ENCODE measurements around the gene ITGB3BP. TPM values are rescaled to one million over a fixed set of nuclear protein-coding genes. Genes with fewer than 3 reads are reported as not detected.

The ITGB3BP gene
- polyA plus RNA-seq, 1 donor (not counting 4 experiments of a cell fraction or from before 2014, with no cell fraction given): 19.5 TPM

DNA sequence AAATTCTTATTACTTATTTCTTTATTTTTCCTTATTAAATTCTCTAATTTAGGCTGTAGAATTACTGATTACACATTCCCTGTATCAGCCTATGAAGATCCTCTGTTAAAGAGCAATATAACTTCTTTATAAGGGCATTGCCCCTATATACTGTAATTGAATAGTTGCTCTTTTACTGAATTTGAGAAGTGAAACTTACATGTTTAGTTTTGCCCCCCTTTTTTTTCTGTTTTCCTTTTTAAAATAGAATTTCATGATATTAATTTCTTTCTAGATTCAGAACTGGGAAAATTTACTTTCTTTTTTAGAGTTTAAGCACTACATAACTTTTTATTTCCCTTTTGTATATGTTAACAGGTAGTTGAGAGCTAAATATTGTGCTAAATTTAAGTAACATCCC is 40.7 kb upstream of the ITGB3BP start:
- Histone ChIP-seq H3K9me3 (ENCODE audit: control insufficient read depth, low read depth, low read length) (no peaks in the 10 kb centered on the region), H2AFZ (ENCODE audit: control insufficient read depth, low read length) (no peak overlapping the region), H3K27ac (ENCODE audit: control insufficient read depth, insufficient read depth, low read length) (no peak overlapping the region), H3K4me3 (ENCODE audit: control insufficient read depth in 2 of 3, extremely low read depth in 1 of 3, insufficient read depth in 2 of 3, low read depth in 1 of 3, low read length in 3 of 3) (no peak overlapping the region), H3K36me3 (ENCODE audit: control insufficient read depth in 2 of 2, extremely low read depth in 1 of 2, insufficient read depth in 2 of 2, low read length in 2 of 2) (no peaks in the 10 kb centered on the region), H3K4me2 (ENCODE audit: control insufficient read depth, extremely low read depth, insufficient read depth, low read depth, low read length) (no peak overlapping the region), H3K4me1 (ENCODE audit: control insufficient read depth, extremely low read depth, insufficient read depth, low read length) (no peaks in the 10 kb centered on the region), H3K9me1 (ENCODE audit: control insufficient read depth, extremely low read depth, insufficient read depth, low read length) (no peaks in the 10 kb centered on the region), H4K20me1 (ENCODE audit: control insufficient read depth, extremely low read depth, insufficient read depth, low read length) (no peaks in the 10 kb centered on the region), H3K27me3 (ENCODE audit: control insufficient read depth, extremely low read depth, insufficient read depth, low read length) (no peaks in the 10 kb centered on the region), H3K79me2 (ENCODE audit: control insufficient read depth, insufficient read depth, low read length) (no peaks in the 10 kb centered on the region), H3K9ac (ENCODE audit: control insufficient read depth, extremely low read depth, insufficient read depth, low read length) (no peak overlapping the region)
- no peak for TF ChIP-seq EZH2 (IDR thresholded peaks at IDR 0.05; ENCODE audit: low read length)
- TF ChIP-seq, protein P1, sequence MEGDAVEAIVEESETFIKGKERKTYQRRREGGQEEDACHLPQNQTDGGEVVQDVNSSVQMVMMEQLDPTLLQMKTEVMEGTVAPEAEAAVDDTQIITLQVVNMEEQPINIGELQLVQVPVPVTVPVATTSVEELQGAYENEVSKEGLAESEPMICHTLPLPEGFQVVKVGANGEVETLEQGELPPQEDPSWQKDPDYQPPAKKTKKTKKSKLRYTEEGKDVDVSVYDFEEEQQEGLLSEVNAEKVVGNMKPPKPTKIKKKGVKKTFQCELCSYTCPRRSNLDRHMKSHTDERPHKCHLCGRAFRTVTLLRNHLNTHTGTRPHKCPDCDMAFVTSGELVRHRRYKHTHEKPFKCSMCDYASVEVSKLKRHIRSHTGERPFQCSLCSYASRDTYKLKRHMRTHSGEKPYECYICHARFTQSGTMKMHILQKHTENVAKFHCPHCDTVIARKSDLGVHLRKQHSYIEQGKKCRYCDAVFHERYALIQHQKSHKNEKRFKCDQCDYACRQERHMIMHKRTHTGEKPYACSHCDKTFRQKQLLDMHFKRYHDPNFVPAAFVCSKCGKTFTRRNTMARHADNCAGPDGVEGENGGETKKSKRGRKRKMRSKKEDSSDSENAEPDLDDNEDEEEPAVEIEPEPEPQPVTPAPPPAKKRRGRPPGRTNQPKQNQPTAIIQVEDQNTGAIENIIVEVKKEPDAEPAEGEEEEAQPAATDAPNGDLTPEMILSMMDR (optimal IDR thresholded peaks at IDR 0.05 in 1 of 3, IDR thresholded peaks at IDR 0.05 in 1 of 3, conservative IDR thresholded peaks at IDR 0.05 in 1 of 3; ENCODE audit: extremely low read depth in 1 of 3, insufficient read depth in 2 of 3, low read length in 3 of 3): no peak
- dilution Hi-C loops (cut with MboI; ENCODE audit: extremely low pct_ligation_motif_present, low sequenced_read_pairs): no loop called here
- no peak for DNase-seq (ENCODE audit: low read depth, low spot score)
- no peak for FAIRE-seq

DNA sequence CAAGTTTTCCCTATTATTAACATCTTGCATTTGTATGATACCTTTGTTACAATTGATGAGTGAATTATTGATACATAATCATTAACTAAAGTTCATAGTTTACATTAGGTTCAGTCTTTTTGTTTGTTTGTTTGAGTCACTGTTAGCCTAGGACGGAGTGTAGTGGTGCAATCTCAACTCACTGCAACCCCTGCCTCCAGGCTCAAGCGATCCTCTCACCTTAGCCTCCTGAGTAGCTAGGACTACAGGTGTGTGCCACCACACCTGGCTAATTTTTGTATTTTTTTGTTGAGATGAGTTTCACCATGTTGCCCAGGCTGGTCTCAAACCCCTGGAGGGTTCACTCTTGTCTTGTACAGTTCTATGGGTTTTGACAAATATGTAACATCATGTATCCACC is 36.3 kb upstream of the ITGB3BP start:
- Histone ChIP-seq H3K4me2 (ENCODE audit: control insufficient read depth, extremely low read depth, insufficient read depth, low read depth, low read length) (no peak overlapping the region), H3K27me3 (ENCODE audit: control insufficient read depth, extremely low read depth, insufficient read depth, low read length) (no peaks in the 10 kb centered on the region), H3K4me3 (ENCODE audit: control insufficient read depth in 2 of 3, extremely low read depth in 1 of 3, insufficient read depth in 2 of 3, low read depth in 1 of 3, low read length in 3 of 3) (no peak overlapping the region), H3K36me3 (ENCODE audit: control insufficient read depth in 2 of 2, extremely low read depth in 1 of 2, insufficient read depth in 2 of 2, low read length in 2 of 2) (no peaks in the 10 kb centered on the region), H3K4me1 (ENCODE audit: control insufficient read depth, extremely low read depth, insufficient read depth, low read length) (no peaks in the 10 kb centered on the region), H3K27ac (ENCODE audit: control insufficient read depth, insufficient read depth, low read length) (no peak overlapping the region), H3K9me3 (ENCODE audit: control insufficient read depth, low read depth, low read length) (no peaks in the 10 kb centered on the region), H4K20me1 (ENCODE audit: control insufficient read depth, extremely low read depth, insufficient read depth, low read length) (no peaks in the 10 kb centered on the region), H3K79me2 (ENCODE audit: control insufficient read depth, insufficient read depth, low read length) (no peaks in the 10 kb centered on the region), H3K9me1 (ENCODE audit: control insufficient read depth, extremely low read depth, insufficient read depth, low read length) (no peaks in the 10 kb centered on the region), H3K9ac (ENCODE audit: control insufficient read depth, extremely low read depth, insufficient read depth, low read length) (no peak overlapping the region), H2AFZ (ENCODE audit: control insufficient read depth, low read length) (no peak overlapping the region)
- FAIRE-seq (no peak), DNase-seq (ENCODE audit: low read depth, low spot score) (no peak)
- TF ChIP-seq EZH2 (IDR thresholded peaks at IDR 0.05; ENCODE audit: low read length): no peak
- TF ChIP-seq, protein P1 (optimal IDR thresholded peaks at IDR 0.05 in 1 of 3, IDR thresholded peaks at IDR 0.05 in 1 of 3, conservative IDR thresholded peaks at IDR 0.05 in 1 of 3; ENCODE audit: extremely low read depth in 1 of 3, insufficient read depth in 2 of 3, low read length in 3 of 3): no peak
- dilution Hi-C loops (cut with MboI; ENCODE audit: extremely low pct_ligation_motif_present, low sequenced_read_pairs): no loop called here
